Thyroid gland (tissue), 4 donors: ENCODE data around the gene TICRR.

Experiments
- POLR2A ChIP-seq, 2 donors: fragments of 450-650 bp; IDR thresholded peaks; one replicate each; pipeline ENCODE4 v1.6.1; 2017; ENCODE audit warnings: antibody characterized with exemption in 2 of 2, mild to moderate bottlenecking in 2 of 2, moderate library complexity in 1 of 2
- TF ChIP-seq, protein P1 (sequence below), 6 experiments: fragments of 200-600 bp in 3 of 6; fragments of 450-650 bp in 3 of 6; sonication (generic) in 3 of 6; IDR thresholded peaks; one replicate each; pipeline ENCODE4 v1.5.1; 2016 to 2019; ENCODE audit warnings: antibody characterized with exemption in 6 of 6, mild to moderate bottlenecking in 2 of 6, inconsistent platforms in 1 of 6, moderate library complexity in 1 of 6

DNA sequence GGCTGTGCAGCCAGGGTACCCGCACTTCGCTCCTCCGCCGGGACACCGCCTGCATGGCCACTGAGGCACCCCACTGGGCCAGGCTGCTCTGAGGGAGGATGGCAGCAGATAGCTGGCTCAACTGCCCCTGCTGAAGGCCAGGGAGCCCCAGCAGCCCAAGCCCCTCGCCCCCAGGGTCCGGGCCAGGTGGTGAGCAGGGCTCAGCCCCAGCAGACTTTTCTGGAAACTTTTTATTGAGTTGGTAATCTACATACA, 92.4 kb downstream of the TICRR start:
- TF ChIP-seq, protein P1, sequence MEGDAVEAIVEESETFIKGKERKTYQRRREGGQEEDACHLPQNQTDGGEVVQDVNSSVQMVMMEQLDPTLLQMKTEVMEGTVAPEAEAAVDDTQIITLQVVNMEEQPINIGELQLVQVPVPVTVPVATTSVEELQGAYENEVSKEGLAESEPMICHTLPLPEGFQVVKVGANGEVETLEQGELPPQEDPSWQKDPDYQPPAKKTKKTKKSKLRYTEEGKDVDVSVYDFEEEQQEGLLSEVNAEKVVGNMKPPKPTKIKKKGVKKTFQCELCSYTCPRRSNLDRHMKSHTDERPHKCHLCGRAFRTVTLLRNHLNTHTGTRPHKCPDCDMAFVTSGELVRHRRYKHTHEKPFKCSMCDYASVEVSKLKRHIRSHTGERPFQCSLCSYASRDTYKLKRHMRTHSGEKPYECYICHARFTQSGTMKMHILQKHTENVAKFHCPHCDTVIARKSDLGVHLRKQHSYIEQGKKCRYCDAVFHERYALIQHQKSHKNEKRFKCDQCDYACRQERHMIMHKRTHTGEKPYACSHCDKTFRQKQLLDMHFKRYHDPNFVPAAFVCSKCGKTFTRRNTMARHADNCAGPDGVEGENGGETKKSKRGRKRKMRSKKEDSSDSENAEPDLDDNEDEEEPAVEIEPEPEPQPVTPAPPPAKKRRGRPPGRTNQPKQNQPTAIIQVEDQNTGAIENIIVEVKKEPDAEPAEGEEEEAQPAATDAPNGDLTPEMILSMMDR (IDR thresholded peaks at IDR 0.05), result no peak
- TF ChIP-seq POLR2A (IDR thresholded peaks at IDR 0.05), result no peak
